GM12873 (cell line): ENCODE data around the gene SFN.
A peak's percentile ranks its signal among the peaks of the same experiment; 100 is the strongest.

ENCODE experiments used
- TF ChIP-seq, protein P1 (sequence below): IDR thresholded peaks from 2 replicates; pipeline ENCODE4 v1.5.1; 2012; ENCODE audit warnings: low read depth, mild to moderate bottlenecking, moderate library complexity, low read length, control low read depth; ENCODE audit not compliant: insufficient read depth; ENCODE audit errors: missing control alignments

The SFN gene

DNA sequence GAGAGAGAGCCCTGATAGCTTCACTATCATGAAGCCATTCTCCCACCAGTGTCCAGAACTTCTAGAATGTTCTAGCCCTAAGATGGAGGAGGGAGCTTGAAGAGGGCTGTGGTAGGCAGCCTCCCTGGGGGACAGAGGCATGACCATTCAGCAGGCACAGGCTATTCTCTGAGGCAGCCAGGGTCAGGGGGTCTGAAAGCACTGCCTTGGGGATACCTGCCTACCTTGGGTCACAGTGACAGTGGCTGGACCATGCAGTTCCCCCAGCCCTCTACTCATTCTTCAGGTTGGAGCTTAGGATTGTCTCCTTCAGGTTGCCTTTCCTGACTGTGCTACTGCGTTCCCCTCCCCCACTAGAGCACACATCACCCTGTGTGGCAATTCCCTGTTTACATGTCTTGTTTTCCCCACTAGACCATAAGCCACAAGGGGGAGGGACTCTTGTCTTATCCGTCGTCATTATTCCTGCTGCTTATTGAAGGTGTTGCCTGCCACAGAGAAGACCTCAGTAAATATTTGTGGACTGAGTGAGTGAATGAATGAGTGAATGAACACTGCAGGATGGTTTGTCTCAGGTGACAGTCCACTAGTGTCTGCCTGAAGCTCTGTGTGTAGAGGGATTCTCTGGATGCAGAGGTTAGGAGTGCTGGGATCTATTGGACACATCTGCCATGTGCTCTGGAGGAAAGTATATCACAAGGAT lies 31.3 kb upstream of the SFN start:
- TF ChIP-seq, protein P1, sequence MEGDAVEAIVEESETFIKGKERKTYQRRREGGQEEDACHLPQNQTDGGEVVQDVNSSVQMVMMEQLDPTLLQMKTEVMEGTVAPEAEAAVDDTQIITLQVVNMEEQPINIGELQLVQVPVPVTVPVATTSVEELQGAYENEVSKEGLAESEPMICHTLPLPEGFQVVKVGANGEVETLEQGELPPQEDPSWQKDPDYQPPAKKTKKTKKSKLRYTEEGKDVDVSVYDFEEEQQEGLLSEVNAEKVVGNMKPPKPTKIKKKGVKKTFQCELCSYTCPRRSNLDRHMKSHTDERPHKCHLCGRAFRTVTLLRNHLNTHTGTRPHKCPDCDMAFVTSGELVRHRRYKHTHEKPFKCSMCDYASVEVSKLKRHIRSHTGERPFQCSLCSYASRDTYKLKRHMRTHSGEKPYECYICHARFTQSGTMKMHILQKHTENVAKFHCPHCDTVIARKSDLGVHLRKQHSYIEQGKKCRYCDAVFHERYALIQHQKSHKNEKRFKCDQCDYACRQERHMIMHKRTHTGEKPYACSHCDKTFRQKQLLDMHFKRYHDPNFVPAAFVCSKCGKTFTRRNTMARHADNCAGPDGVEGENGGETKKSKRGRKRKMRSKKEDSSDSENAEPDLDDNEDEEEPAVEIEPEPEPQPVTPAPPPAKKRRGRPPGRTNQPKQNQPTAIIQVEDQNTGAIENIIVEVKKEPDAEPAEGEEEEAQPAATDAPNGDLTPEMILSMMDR, result no peak

DNA sequence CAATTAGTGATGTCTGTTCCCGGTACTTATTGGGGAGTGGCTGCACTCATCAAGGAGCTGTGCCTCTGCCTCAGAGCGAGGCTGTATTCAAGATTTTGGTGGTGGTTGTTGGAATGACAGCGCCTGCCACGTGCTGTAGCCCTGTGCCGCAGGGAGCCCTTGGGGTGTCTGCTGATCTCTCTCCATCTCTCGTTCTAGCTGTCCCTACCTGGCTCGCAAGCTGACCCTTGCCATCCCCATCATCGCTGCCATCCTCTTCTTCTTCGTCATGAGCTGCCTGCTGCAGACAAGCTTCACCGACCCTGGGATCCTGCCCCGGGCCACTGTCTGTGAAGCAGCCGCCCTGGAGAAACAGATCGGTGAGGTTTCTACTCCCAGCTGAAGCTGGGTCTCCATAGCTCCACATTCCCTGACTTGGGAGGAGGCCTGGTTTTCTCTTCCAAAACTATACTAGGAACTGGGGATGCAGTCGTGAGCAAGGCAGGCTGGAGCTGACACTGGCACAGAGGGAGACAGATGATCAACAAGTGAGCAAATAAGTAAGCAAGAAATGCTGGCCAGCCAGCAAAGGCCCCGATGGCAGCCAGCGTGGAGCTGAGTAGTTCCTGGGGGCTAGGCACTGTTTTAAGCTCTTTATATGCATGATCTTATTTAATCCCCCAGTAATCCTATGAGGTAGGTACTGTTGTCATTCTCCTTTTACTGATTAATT lies 30.5 kb upstream of the SFN start:
- TF ChIP-seq, protein P1, result no peak

DNA sequence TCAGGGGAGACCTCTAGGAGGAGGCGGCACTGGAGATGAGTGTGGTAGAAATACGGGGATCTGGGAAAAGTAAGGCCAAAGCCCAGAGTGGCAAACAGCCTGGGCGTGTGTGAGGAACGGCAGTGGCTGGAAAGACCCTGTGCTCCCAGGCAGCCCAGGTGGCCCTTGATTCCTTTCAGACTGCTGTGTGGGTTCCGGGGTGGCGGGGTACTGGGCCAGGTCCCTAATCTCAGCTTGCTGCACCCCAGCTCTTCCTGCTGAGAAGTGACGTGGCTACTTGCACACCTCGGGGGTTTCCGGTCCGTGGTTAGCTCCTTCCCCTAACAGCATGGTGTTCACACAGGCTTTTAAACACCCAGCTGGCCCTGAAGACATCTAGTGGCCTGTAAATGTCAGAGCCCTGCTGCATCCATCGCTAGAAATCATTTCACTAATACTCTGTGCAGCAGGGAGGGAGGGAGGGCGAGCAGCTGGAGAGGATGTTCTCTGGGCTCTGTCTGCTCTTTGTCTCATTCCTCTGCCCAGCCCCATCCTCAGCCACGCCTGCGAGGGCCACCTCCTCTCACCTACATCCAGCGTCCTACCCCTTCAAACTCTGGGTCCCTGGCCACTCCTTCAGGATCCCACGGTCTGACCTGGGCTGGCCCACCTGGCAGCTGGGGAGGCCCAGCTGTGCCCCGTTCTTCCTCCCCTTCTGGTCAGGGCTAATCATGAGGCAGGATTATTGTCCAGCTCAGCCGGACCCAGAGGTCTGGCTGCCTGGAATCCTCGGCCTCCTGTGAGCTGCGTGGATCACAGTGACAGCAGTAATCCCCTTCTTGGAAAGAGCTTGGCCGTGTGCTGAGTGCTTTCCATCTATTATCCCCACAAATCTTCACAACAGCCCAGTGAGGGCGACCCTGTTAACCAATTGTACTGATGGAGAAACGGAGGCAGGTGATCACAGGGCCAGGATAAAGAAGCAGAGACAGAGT lies 29.2 kb upstream of the SFN start:
- TF ChIP-seq, protein P1, result peak; percentile 49

DNA sequence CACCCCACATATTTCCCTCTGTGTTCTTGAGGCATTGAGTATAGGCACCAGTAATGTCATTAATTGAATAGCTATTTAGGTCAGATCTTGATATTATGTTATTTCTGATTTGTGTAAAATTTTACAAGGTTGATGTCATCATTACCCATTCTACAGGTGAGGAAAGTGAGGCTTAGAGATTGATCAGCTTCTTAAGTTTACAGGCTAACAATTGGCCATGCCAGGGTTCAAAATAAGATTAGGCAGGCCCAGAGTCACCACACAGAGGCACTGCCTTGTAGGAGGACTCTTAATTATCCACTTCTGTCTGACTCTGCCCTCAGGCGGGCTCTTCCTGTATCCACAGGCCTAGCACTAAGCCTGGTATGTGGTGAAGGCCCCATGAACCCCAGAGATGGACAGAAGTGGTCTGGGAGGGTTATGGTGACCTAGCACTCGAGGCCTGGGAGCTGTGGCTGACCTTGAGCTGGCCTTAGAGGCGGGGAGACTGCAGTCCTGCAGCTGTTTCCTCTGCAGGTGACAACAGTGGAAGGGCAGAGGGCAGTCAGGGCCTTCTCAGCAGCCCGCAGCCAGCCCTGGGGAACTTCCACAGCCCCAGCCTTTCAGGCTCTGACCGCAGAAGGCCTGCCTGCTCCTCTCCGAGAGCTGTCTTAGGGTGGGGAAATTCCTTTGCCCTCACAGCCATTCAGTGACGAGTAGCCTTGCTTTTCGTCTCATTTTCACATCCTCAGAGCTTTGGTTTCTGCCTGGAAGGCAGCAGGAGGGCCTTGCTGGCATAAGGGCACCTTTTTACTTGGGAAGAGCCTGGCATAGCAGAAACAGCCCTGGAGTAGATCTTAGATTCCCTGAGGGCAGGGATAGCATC lies 24.2 kb upstream of the SFN start:
- TF ChIP-seq, protein P1, result peak; percentile 14

DNA sequence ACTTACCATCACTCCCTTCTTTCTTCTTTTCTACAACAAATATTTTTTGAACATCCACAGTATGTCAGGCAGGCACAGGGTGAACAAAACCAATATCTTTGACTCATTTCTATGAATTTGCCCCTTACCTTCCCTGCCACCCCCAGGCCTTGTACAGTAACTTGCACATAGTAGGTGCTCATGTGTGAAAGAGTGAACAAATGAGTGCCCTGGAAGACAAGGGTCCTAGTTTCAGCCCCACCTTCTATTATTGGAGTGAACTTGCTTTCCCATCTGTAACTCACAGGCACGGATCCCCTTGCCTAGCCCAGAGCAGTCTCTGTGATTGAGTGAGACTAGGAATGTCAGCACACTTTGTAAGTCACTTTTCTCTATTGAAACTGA lies 23.6 kb upstream of the SFN start:
- TF ChIP-seq, protein P1, result no peak

DNA sequence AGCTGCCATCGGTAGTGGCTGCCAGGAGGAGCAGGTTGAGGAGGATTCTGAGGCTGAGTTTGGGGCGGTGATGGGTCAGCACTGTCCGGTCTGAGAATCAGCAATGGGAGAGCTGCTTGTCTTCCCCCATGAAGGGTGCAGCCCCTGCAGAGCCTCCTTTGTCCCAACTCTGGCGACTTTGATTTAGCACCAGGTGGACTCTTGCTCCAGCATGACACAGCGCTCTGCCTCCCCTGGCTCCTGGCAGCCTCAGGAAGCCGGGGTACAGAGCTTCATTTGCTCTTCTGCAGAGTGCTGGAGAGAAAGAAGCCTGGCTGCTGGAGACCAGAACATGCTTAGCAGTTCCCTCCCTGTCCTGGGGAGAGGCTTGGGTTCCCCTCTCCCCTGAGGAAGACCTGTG lies 23.2 kb upstream of the SFN start:
- TF ChIP-seq, protein P1, result no peak
